H1 (cell line): ENCODE data around the gene CRACDL. TPM values are rescaled to one million over a fixed set of nuclear protein-coding genes. Genes with fewer than 3 reads are reported as not detected.

Experiments used
- CTCF ChIA-PET: fragments of 300-600 bp; sonication (Branson Sonifier 250); formaldehyde crosslinking; loops from one replicate; lab custom pipeline; 2021; ENCODE audit not compliant: partially characterized antibody; lab: Charles Lee
- POLR2A ChIA-PET: fragments of 300-600 bp; sonication (Branson Sonifier 250); formaldehyde crosslinking; loops from one replicate; lab custom pipeline; 2021; ENCODE audit warnings: inconsistent platforms; ENCODE audit not compliant: partially characterized antibody; lab: Charles Lee
- DNase-seq, 2 experiments: peaks; one replicate each; pipeline versions ENCODE4 v3.0.0 to v3.0.0-alpha.2; 2010 to 2022; ENCODE audit warnings: low spot score in 2 of 2, low read depth in 1 of 2, mixed read lengths in 1 of 2
- FAIRE-seq: peaks from 2 replicates; lab custom pipeline; 2011; peaks lifted over from hg19 to GRCh38; lab: Jason Lieb, UNC
- H2AFZ ChIP-seq: 2 replicates; pipeline ENCODE4 v1.8.1; 2012; ENCODE audit warnings: low read length, inconsistent platforms
- H2AK5ac ChIP-seq: 2 replicates; pipeline ENCODE4 v1.6.1; 2013; ENCODE audit warnings: low read depth, low read length
- H2BK120ac ChIP-seq: replicated peaks from 2 replicates; pipeline ENCODE3; 2013; ENCODE audit warnings: low read depth, low read length, inconsistent platforms
- H2BK12ac ChIP-seq: 2 replicates; pipeline ENCODE4 v1.6.1; 2013; ENCODE audit warnings: low read depth, low read length
- H2BK15ac ChIP-seq: 2 replicates; pipeline ENCODE4 v1.6.1; 2013; ENCODE audit warnings: low read length
- H2BK20ac ChIP-seq: 2 replicates; pipeline ENCODE4 v1.6.1; 2013; ENCODE audit warnings: low read length
- H2BK5ac ChIP-seq: 2 replicates; pipeline ENCODE4 v1.6.1; 2013; ENCODE audit warnings: low read depth, low read length
- H3K14ac ChIP-seq: 2 replicates; pipeline ENCODE4 v1.6.1; 2013; ENCODE audit warnings: inconsistent platforms; ENCODE audit not compliant: insufficient read length
- H3K18ac ChIP-seq: 2 replicates; pipeline ENCODE4 v1.6.1; 2013; ENCODE audit warnings: low read length; ENCODE audit errors: extremely low read depth
- H3K23ac ChIP-seq: 2 replicates; pipeline ENCODE4 v1.6.1; 2013; ENCODE audit warnings: inconsistent platforms; ENCODE audit not compliant: insufficient read length
- H3K23me2 ChIP-seq: 2 replicates; pipeline ENCODE4 v1.6.1; 2013; ENCODE audit warnings: low read depth, low read length
- H3K27ac ChIP-seq: 2 replicates; pipeline ENCODE4 v1.6.1; 2011; ENCODE audit warnings: low read depth, low read length, inconsistent platforms
- H3K27me3 ChIP-seq, 4 experiments: replicated peaks in 1 of 4; 1 replicate in 1 of 4; 2 replicates in 3 of 4; pipeline versions ENCODE4 v1.6.1 to v1.8.1; 2011 to 2013; ENCODE audit warnings: low read length in 3 of 4, mild to moderate bottlenecking in 3 of 4, inconsistent platforms in 2 of 4, mixed read lengths in 2 of 4, moderate library complexity in 1 of 4; ENCODE audit not compliant: control insufficient read depth in 3 of 4, insufficient read depth in 3 of 4; ENCODE audit errors: extremely low read depth in 1 of 4
- H3K36me3 ChIP-seq, 4 experiments: 2 replicates each; pipeline versions ENCODE4 v1.6.1 to v1.8.1; 2011 to 2013; ENCODE audit warnings: mild to moderate bottlenecking in 4 of 4, low read length in 3 of 4, moderate library complexity in 2 of 4, control low read depth in 1 of 4, inconsistent platforms in 1 of 4; ENCODE audit not compliant: insufficient read depth in 4 of 4, control insufficient read depth in 2 of 4
- H3K4ac ChIP-seq: replicated peaks from 2 replicates; pipeline ENCODE3; 2013; ENCODE audit warnings: low read length, low read depth, mixed read lengths, inconsistent platforms; ENCODE audit not compliant: insufficient read length
- H3K4me1 ChIP-seq, 4 experiments: replicated peaks in 1 of 4; 1 replicate in 1 of 4; 2 replicates in 3 of 4; pipeline versions ENCODE4 v1.6.1 to v1.8.1; 2011 to 2013; ENCODE audit warnings: low read length in 3 of 4, inconsistent platforms in 2 of 4, mixed read lengths in 1 of 4; ENCODE audit not compliant: insufficient read depth in 4 of 4, control insufficient read depth in 3 of 4
- H3K4me2 ChIP-seq, 2 experiments: 2 replicates each; pipeline versions ENCODE4 v1.6.1 to v1.8.1; 2011 to 2013; ENCODE audit warnings: low read depth in 2 of 2, low read length in 2 of 2, control low read depth in 1 of 2, inconsistent platforms in 1 of 2, mild to moderate bottlenecking in 1 of 2; ENCODE audit not compliant: insufficient read depth in 1 of 2
- H3K4me3 ChIP-seq, 4 experiments: fragments of 200-600, 300-600 bp in 1 of 4; sonication (generic), shearing (Covaris generic), sonication (Bioruptor Twin) in 1 of 4; 2 replicates each; pipeline versions ENCODE4 v1.5.1 to v1.8.1; 2011 to 2016; ENCODE audit warnings: low read length in 4 of 4, low read depth in 3 of 4, control low read depth in 2 of 4, inconsistent platforms in 2 of 4, mild to moderate bottlenecking in 2 of 4, mixed read lengths in 1 of 4, moderate library complexity in 1 of 4; ENCODE audit not compliant: insufficient read depth in 2 of 4; ENCODE audit errors: extremely low read depth in 1 of 4
- H3K56ac ChIP-seq: replicated peaks from 2 replicates; pipeline ENCODE3; 2013; ENCODE audit warnings: low read depth, mild to moderate bottlenecking, mixed read lengths, low read length, inconsistent platforms; ENCODE audit not compliant: insufficient read length
- H3K79me1 ChIP-seq: 2 replicates; pipeline ENCODE4 v1.6.1; 2013; ENCODE audit warnings: low read depth, low read length, control low read depth
- H3K79me2 ChIP-seq, 2 experiments: 2 replicates each; pipeline versions ENCODE4 v1.6.1 to v1.8.1; 2012 to 2013; ENCODE audit warnings: low read length in 2 of 2, mild to moderate bottlenecking in 2 of 2, inconsistent platforms in 1 of 2; ENCODE audit not compliant: insufficient read depth in 2 of 2, control insufficient read depth in 1 of 2
- H3K9ac ChIP-seq, 4 experiments: replicated peaks in 1 of 4; 1 replicate in 1 of 4; 2 replicates in 3 of 4; pipeline versions ENCODE4 v1.6.1 to v1.8.1; 2011 to 2013; ENCODE audit warnings: low read depth in 3 of 4, low read length in 3 of 4, control low read depth in 2 of 4, mild to moderate bottlenecking in 2 of 4, moderate library complexity in 2 of 4, inconsistent platforms in 1 of 4; ENCODE audit errors: extremely low read depth in 1 of 4
- H3K9me3 ChIP-seq, 2 experiments: 2 replicates each; pipeline versions ENCODE4 v1.6.1 to v1.8.1; 2012 to 2013; ENCODE audit warnings: mild to moderate bottlenecking in 2 of 2, moderate library complexity in 2 of 2, control low read depth in 1 of 2, inconsistent platforms in 1 of 2, low read depth in 1 of 2, low read length in 1 of 2, mixed read lengths in 1 of 2; ENCODE audit not compliant: insufficient read depth in 2 of 2
- H4K20me1 ChIP-seq, 2 experiments: replicated peaks in 1 of 2; 2 replicates each; pipeline versions ENCODE3 to v1.8.1; 2011 to 2013; ENCODE audit warnings: inconsistent platforms in 2 of 2, low read length in 2 of 2, mild to moderate bottlenecking in 1 of 2; ENCODE audit not compliant: insufficient read depth in 2 of 2, control insufficient read depth in 1 of 2
- H4K5ac ChIP-seq: 2 replicates; pipeline ENCODE4 v1.6.1; 2013; ENCODE audit warnings: low read length, low read depth, mixed read lengths, inconsistent platforms; ENCODE audit not compliant: insufficient read length
- H4K8ac ChIP-seq: 2 replicates; pipeline ENCODE4 v1.8.0; 2013; ENCODE audit warnings: mild to moderate bottlenecking, moderate library complexity, low read length, inconsistent platforms; ENCODE audit not compliant: insufficient read depth; ENCODE audit errors: extremely low read depth
- H4K91ac ChIP-seq: replicated peaks from 2 replicates; pipeline ENCODE3; 2013; ENCODE audit warnings: low read length, mixed read lengths, inconsistent platforms; ENCODE audit not compliant: insufficient read length
- CHD1 ChIP-seq: IDR thresholded peaks from 2 replicates; pipeline ENCODE4 v1.6.1; 2012; ENCODE audit warnings: low read depth, low read length, improper control_type of control experiment
- CREB1 ChIP-seq: IDR thresholded peaks from 2 replicates; pipeline ENCODE4 v1.6.1; 2012; ENCODE audit warnings: inconsistent platforms
- E2F6 ChIP-seq: IDR thresholded peaks from 2 replicates; pipeline ENCODE4 v1.6.1; 2012; ENCODE audit warnings: inconsistent platforms
- EGR1 ChIP-seq: IDR thresholded peaks from 2 replicates; pipeline ENCODE4 v1.6.1; 2011; ENCODE audit warnings: low read depth, low read length, borderline replicate concordance
- EZH2 ChIP-seq: fragments of 200-600 bp; sonication (generic); IDR thresholded peaks from 2 replicates; pipeline ENCODE4 v1.7.1; 2012; ENCODE audit warnings: low read depth, mild to moderate bottlenecking, moderate library complexity, low read length, inconsistent platforms; ENCODE audit not compliant: severe bottlenecking
- MAX ChIP-seq: IDR thresholded peaks from 2 replicates; pipeline ENCODE4 v1.6.1; 2012; ENCODE audit warnings: inconsistent platforms
- RNF2 ChIP-seq: fragments of 200-900, 300-1000 bp; sonication (generic); IDR thresholded peaks from 2 replicates; pipeline ENCODE4 v1.7.1; 2016; ENCODE audit warnings: borderline replicate concordance, low read depth, mild to moderate bottlenecking, antibody characterized with exemption, low read length; ENCODE audit not compliant: poor library complexity, severe bottlenecking; ENCODE audit errors: missing control alignments
- SIRT6 ChIP-seq: IDR thresholded peaks from one replicate; pipeline ENCODE4 v1.7.1; 2012; ENCODE audit warnings: low read length, inconsistent platforms
- SRF ChIP-seq: IDR thresholded peaks from 2 replicates; pipeline ENCODE4 v1.6.1; 2011; ENCODE audit warnings: mild to moderate bottlenecking, low read depth, low read length, moderate library complexity
- WGBS, 2 experiments: shearing (Covaris generic) in 1 of 2; methylation state at CpG; one replicate each; pipeline versions ENCODE4 v1.1.6 to v1.1.7; 2013 to 2015; ENCODE audit warnings: low lambda C conversion rate in 2 of 2, mixed read lengths in 2 of 2, inconsistent platforms in 1 of 2, low coverage in 1 of 2, missing lambda C conversion rate in 1 of 2; ENCODE audit not compliant: insufficient replicate concordance in 2 of 2, insufficient coverage in 1 of 2, insufficient read length in 1 of 2; ENCODE audit errors: extremely low coverage in 1 of 2, missing lambda C conversion rate in 1 of 2; 5-methylcytosine and 5-hydroxymethylcytosine counted together
- polyA plus RNA-seq, 7 experiments: library from polyadenylated mRNA; depleted of rRNA in 3 of 7; stranded (reverse) in 5 of 7; unstranded in 2 of 7; fragments of >200 nt in 5 of 7; fragments of 200-250 nt in 2 of 7; gene quantifications; 1 replicate in 5 of 7; 2 replicates in 1 of 7; 4 replicates in 1 of 7; pipeline versions ENCODE4 v1.2.1 to v1.2.3, GENCODE V29; 2011 to 2013; ENCODE audit warnings: missing spikeins in 2 of 7, mixed read lengths in 2 of 7
- total RNA-seq: library from RNA; stranded (reverse); fragmentation: NEBNext Ultra II Directional; extraction: Animal tissue kit (Norgen Biotek cat#: 25700); gene quantifications from 2 replicates; pipeline ENCODE4 v1.2.1, GENCODE V29; 2021
- TF ChIP-seq, protein P1 (sequence below), 3 experiments: IDR thresholded peaks; 1 replicate in 2 of 3; 2 replicates in 1 of 3; pipeline versions ENCODE4 v1.5.1 to v1.6.1; 2011; ENCODE audit warnings: low read length in 3 of 3, mild to moderate bottlenecking in 3 of 3, inconsistent platforms in 2 of 3, low read depth in 1 of 3, moderate library complexity in 1 of 3; ENCODE audit not compliant: insufficient read depth in 1 of 3; ENCODE audit errors: control extremely low read depth in 1 of 3

CRACDL gene
- total and polyA plus RNA-seq, 2 of the 8 experiments (the other 6 are each of a cell fraction or from before 2014, with no cell fraction given) = 0.07 to 0.38 TPM

GRCh38 chr2:98807929-98808328, 128.1 kb downstream of the CRACDL start:
- Histone ChIP-seq H4K5ac (no peak overlapping the region), H2BK20ac (no peak overlapping the region), H3K4me1 (no peaks in the 10 kb centered on the region; a peak in 1 of 7 replicates), H3K56ac (no peak overlapping the region), H3K9me3 (no peaks in the 10 kb centered on the region; a peak in 1 of 4 replicates), H3K36me3 (no peaks in the 10 kb centered on the region), H2BK12ac (no peak overlapping the region), H2BK15ac (no peak overlapping the region), H3K4ac (no peak overlapping the region), H3K79me2 (no peaks in the 10 kb centered on the region), H3K23me2 (no peaks in the 10 kb centered on the region), H3K9ac (no peak overlapping the region), H3K14ac (no peak overlapping the region), H3K18ac (no peak overlapping the region), H2AK5ac (no peak overlapping the region), H2BK120ac (no peak overlapping the region), H3K23ac (no peak overlapping the region), H3K4me3 (no peak overlapping the region), H2AFZ (no peak overlapping the region), H3K4me2 (no peak overlapping the region), H2BK5ac (no peak overlapping the region), H4K8ac (no peak overlapping the region), H3K79me1 (no peaks in the 10 kb centered on the region), H3K27ac (no peak overlapping the region), H4K20me1 (no peaks in the 10 kb centered on the region), H4K91ac (no peak overlapping the region), H3K27me3 (no peaks in the 10 kb centered on the region; a peak in 1 of 7 replicates)
- no peak for DNase-seq
- CTCF ChIA-PET = interaction anchor here (1.0 to 1.2 kb wide), 2 partner anchors 11 to 24 kb away, joined by 4 read pairs; no protein-coding TSS in a partner anchor
- FAIRE-seq = no peak
- 83% methylated on average over 9 of the region's 9 CpGs; no CpG with 5 or more reads in 1 of the 2 experiments for WGBS, 2 experiments
- POLR2A ChIA-PET = interaction anchor here (1.2 to 2.1 kb wide), 2 partner anchors 11 to 15 kb away, joined by 4 to 5 read pairs; no protein-coding TSS in a partner anchor
- TF ChIP-seq, protein P1, sequence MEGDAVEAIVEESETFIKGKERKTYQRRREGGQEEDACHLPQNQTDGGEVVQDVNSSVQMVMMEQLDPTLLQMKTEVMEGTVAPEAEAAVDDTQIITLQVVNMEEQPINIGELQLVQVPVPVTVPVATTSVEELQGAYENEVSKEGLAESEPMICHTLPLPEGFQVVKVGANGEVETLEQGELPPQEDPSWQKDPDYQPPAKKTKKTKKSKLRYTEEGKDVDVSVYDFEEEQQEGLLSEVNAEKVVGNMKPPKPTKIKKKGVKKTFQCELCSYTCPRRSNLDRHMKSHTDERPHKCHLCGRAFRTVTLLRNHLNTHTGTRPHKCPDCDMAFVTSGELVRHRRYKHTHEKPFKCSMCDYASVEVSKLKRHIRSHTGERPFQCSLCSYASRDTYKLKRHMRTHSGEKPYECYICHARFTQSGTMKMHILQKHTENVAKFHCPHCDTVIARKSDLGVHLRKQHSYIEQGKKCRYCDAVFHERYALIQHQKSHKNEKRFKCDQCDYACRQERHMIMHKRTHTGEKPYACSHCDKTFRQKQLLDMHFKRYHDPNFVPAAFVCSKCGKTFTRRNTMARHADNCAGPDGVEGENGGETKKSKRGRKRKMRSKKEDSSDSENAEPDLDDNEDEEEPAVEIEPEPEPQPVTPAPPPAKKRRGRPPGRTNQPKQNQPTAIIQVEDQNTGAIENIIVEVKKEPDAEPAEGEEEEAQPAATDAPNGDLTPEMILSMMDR (IDR thresholded peaks at IDR 0.05; ENCODE audit: control extremely low read depth in 1 of 3, insufficient read depth in 1 of 3, low read depth in 1 of 3, low read length in 3 of 3) = no peak
- TF ChIP-seq MAX = no peak
- TF ChIP-seq EGR1 = no peak
- no peak for TF ChIP-seq SRF
- TF ChIP-seq RNF2 = no peak
- no peak for TF ChIP-seq E2F6
- TF ChIP-seq CREB1 = no peak
- TF ChIP-seq CHD1 = no peak
- no peak for TF ChIP-seq EZH2
- TF ChIP-seq SIRT6 = no peak
